ENCODE results near the gene KCNJ6.

- no peak for TF ChIP-seq CTCF (IDR thresholded peaks at IDR 0.05)
- no peak for TF ChIP-seq POLR2A (IDR thresholded peaks at IDR 0.05)
Measured at GRCh38 chr21:37759777-37760176, 156.5 kb downstream of the KCNJ6 start.

All from uterus (tissue), 2 donors.